ENCODE data around the gene MRGPRX2. TPM values are rescaled to one million over a fixed set of nuclear protein-coding genes. Genes with fewer than 3 reads are reported as not detected.

Gene MRGPRX2
- total and polyA plus RNA-seq, 2 of the 13 experiments (the other 11 are each of a cell fraction or from before 2014, with no cell fraction given) = not detected

- TF ChIP-seq, protein P1, sequence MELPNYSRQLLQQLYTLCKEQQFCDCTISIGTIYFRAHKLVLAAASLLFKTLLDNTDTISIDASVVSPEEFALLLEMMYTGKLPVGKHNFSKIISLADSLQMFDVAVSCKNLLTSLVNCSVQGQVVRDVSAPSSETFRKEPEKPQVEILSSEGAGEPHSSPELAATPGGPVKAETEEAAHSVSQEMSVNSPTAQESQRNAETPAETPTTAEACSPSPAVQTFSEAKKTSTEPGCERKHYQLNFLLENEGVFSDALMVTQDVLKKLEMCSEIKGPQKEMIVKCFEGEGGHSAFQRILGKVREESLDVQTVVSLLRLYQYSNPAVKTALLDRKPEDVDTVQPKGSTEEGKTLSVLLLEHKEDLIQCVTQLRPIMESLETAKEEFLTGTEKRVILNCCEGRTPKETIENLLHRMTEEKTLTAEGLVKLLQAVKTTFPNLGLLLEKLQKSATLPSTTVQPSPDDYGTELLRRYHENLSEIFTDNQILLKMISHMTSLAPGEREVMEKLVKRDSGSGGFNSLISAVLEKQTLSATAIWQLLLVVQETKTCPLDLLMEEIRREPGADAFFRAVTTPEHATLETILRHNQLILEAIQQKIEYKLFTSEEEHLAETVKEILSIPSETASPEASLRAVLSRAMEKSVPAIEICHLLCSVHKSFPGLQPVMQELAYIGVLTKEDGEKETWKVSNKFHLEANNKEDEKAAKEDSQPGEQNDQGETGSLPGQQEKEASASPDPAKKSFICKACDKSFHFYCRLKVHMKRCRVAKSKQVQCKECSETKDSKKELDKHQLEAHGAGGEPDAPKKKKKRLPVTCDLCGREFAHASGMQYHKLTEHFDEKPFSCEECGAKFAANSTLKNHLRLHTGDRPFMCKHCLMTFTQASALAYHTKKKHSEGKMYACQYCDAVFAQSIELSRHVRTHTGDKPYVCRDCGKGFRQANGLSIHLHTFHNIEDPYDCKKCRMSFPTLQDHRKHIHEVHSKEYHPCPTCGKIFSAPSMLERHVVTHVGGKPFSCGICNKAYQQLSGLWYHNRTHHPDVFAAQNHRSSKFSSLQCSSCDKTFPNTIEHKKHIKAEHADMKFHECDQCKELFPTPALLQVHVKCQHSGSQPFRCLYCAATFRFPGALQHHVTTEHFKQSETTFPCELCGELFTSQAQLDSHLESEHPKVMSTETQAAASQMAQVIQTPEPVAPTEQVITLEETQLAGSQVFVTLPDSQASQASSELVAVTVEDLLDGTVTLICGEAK (IDR thresholded peaks at IDR 0.05) = no peak
- TF ChIP-seq, protein P1 (CRISPR knock-in tag; IDR thresholded peaks at IDR 0.05) = no peak
- TF ChIP-seq NFE2L2 (IDR thresholded peaks at IDR 0.05; ENCODE audit: low read length) (peak; percentile 16; the same call in 1 of the 2 replicates), POGZ (CRISPR knock-in tag; IDR thresholded peaks at IDR 0.05) (0 out of 2 replicates have a peak, but pooled peaks have one; percentile 21), ATF7 (IDR thresholded peaks at IDR 0.05) (peak; percentile 96), ATF7 (CRISPR knock-in tag; IDR thresholded peaks at IDR 0.05) (no peak), ZNF777 (CRISPR knock-in tag; IDR thresholded peaks at IDR 0.05) (0 out of 2 replicates have a peak, but pooled peaks have one; percentile 26), ZMYM4 (CRISPR knock-in tag; IDR thresholded peaks at IDR 0.05) (peak; percentile 50), SALL2 (CRISPR knock-in tag; IDR thresholded peaks at IDR 0.05) (no peak), ZNF335 (CRISPR knock-in tag; IDR thresholded peaks at IDR 0.05) (no peak), PCBP2 (optimal IDR thresholded peaks at IDR 0.05; ENCODE audit: low read depth, low read length, poor library complexity, severe bottlenecking) (peak; percentile 77), FOXA3 (CRISPR knock-in tag; IDR thresholded peaks at IDR 0.05) (peak; percentile 19; the same call in 1 of the 2 replicates), ZNF605 (CRISPR knock-in tag; IDR thresholded peaks at IDR 0.05) (no peak), SPEN (CRISPR knock-in tag; IDR thresholded peaks at IDR 0.05; ENCODE audit: low read depth) (no peak), TBL1XR1 (IDR thresholded peaks at IDR 0.05; ENCODE audit: borderline replicate concordance, low read length, partially characterized antibody) (peak; percentile 50), ZNF614 (CRISPR knock-in tag; IDR thresholded peaks at IDR 0.05; ENCODE audit: borderline replicate concordance) (0 out of 2 replicates have a peak, but pooled peaks have one; percentile 29), HDAC6 (IDR thresholded peaks at IDR 0.05; ENCODE audit: low read depth, low read length) (no peak), NFE2L1 (CRISPR knock-in tag; IDR thresholded peaks at IDR 0.05; ENCODE audit: borderline replicate concordance) (no peak), RAD21 (CRISPR knock-in tag; IDR thresholded peaks at IDR 0.05) (peak; percentile 80)
- TF ChIP-seq, protein P2, sequence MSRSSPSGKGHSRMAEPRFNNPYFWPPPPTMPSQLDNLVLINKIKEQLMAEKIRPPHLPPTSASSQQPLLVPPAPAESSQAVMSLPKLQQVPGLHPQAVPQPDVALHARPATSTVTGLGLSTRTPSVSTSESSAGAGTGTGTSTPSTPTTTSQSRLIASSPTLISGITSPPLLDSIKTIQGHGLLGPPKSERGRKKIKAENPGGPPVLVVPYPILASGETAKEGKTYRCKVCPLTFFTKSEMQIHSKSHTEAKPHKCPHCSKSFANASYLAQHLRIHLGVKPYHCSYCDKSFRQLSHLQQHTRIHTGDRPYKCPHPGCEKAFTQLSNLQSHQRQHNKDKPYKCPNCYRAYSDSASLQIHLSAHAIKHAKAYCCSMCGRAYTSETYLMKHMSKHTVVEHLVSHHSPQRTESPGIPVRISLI (CRISPR knock-in tag; IDR thresholded peaks at IDR 0.05; ENCODE audit: borderline replicate concordance) = peak; percentile 66; the same call in 1 of the 2 replicates
- TF ChIP-seq, protein P3, sequence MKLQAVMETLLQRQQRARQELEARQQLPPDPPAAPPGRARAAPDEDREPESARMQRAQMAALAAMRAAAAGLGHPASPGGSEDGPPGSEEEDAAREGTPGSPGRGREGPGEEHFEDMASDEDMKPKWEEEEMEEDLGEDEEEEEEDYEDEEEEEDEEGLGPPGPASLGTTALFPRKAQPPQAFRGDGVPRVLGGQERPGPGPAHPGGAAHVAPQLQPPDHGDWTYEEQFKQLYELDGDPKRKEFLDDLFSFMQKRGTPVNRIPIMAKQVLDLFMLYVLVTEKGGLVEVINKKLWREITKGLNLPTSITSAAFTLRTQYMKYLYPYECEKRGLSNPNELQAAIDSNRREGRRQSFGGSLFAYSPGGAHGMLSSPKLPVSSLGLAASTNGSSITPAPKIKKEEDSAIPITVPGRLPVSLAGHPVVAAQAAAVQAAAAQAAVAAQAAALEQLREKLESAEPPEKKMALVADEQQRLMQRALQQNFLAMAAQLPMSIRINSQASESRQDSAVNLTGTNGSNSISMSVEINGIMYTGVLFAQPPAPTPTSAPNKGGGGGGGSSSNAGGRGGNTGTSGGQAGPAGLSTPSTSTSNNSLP (IDR thresholded peaks at IDR 0.05; ENCODE audit: low read depth, low read length) = peak; percentile 90
Measured at GRCh38 chr11:19071255-19071654, 10.7 kb upstream of the MRGPRX2 start (continued).
